SK-N-SH (cell line): Measurements from ENCODE around the gene SERTM2. TPM values are rescaled to one million over a fixed set of nuclear protein-coding genes. Genes with fewer than 3 reads are reported as not detected.
A peak's percentile ranks its signal among the peaks of the same experiment; 100 is the strongest.

Experiments used
- CTCF ChIA-PET: fragments of 300-600, 350-600 bp; formaldehyde crosslinking; extraction: SDS; loops from one replicate; lab custom pipeline; 2021; lab: Yijun Ruan, JAX
- POLR2A ChIA-PET: fragments of 350-600 bp; sonication (Branson Sonifier 250); formaldehyde crosslinking; extraction: SDS; loops from one replicate; lab custom pipeline; 2020; ENCODE audit warnings: antibody characterized with exemption, inconsistent platforms; lab: Yijun Ruan, JAX
- DNase-seq: peaks from one replicate; pipeline ENCODE4 v3.0.0; 2012
- H2AFZ ChIP-seq: fragments of 200-600 bp; sonication (generic); 2 replicates; pipeline ENCODE4 v1.8.1; 2016; ENCODE audit warnings: antibody characterized with exemption, mild to moderate bottlenecking, low read depth
- H3F3A ChIP-seq: fragments of 200-600 bp; sonication (generic); replicated peaks from 2 replicates; pipeline ENCODE3; 2016; ENCODE audit warnings: antibody characterized with exemption, mild to moderate bottlenecking; ENCODE audit not compliant: insufficient read depth
- H3K27ac ChIP-seq, 2 experiments: fragments of 200-500 bp in 1 of 2; fragments of 200-600 bp in 1 of 2; sonication (Bioruptor generic) in 1 of 2; sonication (generic), shearing (Covaris generic) in 1 of 2; 2 replicates each; pipeline versions ENCODE4 v1.5.1 to v1.6.1; 2014 to 2016; ENCODE audit warnings: low read depth in 2 of 2, inconsistent platforms in 1 of 2, low read length in 1 of 2, mild to moderate bottlenecking in 1 of 2, mixed read lengths in 1 of 2
- H3K27me3 ChIP-seq: fragments of 200-600 bp; sonication (generic), shearing (Covaris generic); 2 replicates; pipeline ENCODE4 v1.6.1; 2016; ENCODE audit warnings: mixed run types; ENCODE audit not compliant: insufficient read depth
- H3K36me3 ChIP-seq, 2 experiments: fragments of 200-500 bp in 1 of 2; fragments of 200-600 bp in 1 of 2; sonication (Bioruptor generic) in 1 of 2; sonication (generic) in 1 of 2; replicated peaks in 1 of 2; 2 replicates each; pipeline versions ENCODE3 to v1.5.1; 2014 to 2016; ENCODE audit warnings: low read length in 1 of 2, mild to moderate bottlenecking in 1 of 2; ENCODE audit not compliant: insufficient read depth in 2 of 2, control insufficient read depth in 1 of 2
- H3K4me1 ChIP-seq, 2 experiments: fragments of 200-500 bp in 1 of 2; fragments of 200-600 bp in 1 of 2; sonication (Bioruptor generic) in 1 of 2; sonication (generic), shearing (Covaris generic) in 1 of 2; 2 replicates each; pipeline versions ENCODE4 v1.5.1 to v1.6.1; 2014 to 2016; ENCODE audit warnings: low read depth in 1 of 2, low read length in 1 of 2, mixed run types in 1 of 2; ENCODE audit not compliant: insufficient read depth in 2 of 2, control insufficient read depth in 1 of 2
- H3K4me2 ChIP-seq: fragments of 200-600 bp; sonication (generic), shearing (Covaris generic); 2 replicates; pipeline ENCODE4 v1.6.1; 2017; ENCODE audit warnings: mixed run types
- H3K4me3 ChIP-seq, 2 experiments: fragments of 200-500 bp in 1 of 2; fragments of 200-600 bp in 1 of 2; sonication (Bioruptor generic) in 1 of 2; sonication (generic), shearing (Covaris generic) in 1 of 2; 2 replicates each; pipeline versions ENCODE4 v1.5.1 to v1.8.1; 2014 to 2016; ENCODE audit warnings: low read depth in 2 of 2, inconsistent platforms in 1 of 2, low read length in 1 of 2, mild to moderate bottlenecking in 1 of 2, mixed read lengths in 1 of 2, moderate library complexity in 1 of 2
- H3K79me2 ChIP-seq: fragments of 200-600 bp; sonication (generic); 2 replicates; pipeline ENCODE4 v1.8.1; 2017; ENCODE audit warnings: mild to moderate bottlenecking; ENCODE audit not compliant: insufficient read depth
- H3K9ac ChIP-seq: fragments of 200-600 bp; sonication (generic); 2 replicates; pipeline ENCODE4 v1.6.1; 2017; ENCODE audit warnings: mixed run types
- H3K9me2 ChIP-seq: fragments of 200-600 bp; sonication (generic); 2 replicates; pipeline ENCODE4 v1.6.1; 2017; ENCODE audit warnings: mixed run types
- H3K9me3 ChIP-seq: fragments of 200-600 bp; sonication (generic); 2 replicates; pipeline ENCODE4 v1.6.1; 2017; ENCODE audit warnings: mixed run types, mild to moderate bottlenecking, moderate library complexity
- H4K20me1 ChIP-seq: fragments of 200-600 bp; sonication (generic); 2 replicates; pipeline ENCODE4 v1.6.1; 2017; ENCODE audit warnings: mild to moderate bottlenecking, mixed run types; ENCODE audit not compliant: insufficient read depth
- CTCF ChIP-seq: fragments of 200-600 bp; sonication (generic); IDR thresholded peaks from 2 replicates; pipeline ENCODE4 v1.6.1; 2017; ENCODE audit warnings: antibody characterized with exemption, mild to moderate bottlenecking, moderate library complexity
- ELF1 ChIP-seq: IDR thresholded peaks from 2 replicates; pipeline ENCODE4 v1.4.0; 2012
- FOXM1 ChIP-seq: IDR thresholded peaks from 2 replicates; pipeline ENCODE4 v1.4.0; 2012; ENCODE audit warnings: low read depth, mild to moderate bottlenecking
- GATA2 ChIP-seq: sonication (generic); formaldehyde crosslinking; IDR thresholded peaks from 2 replicates; pipeline ENCODE4 v1.5.0; 2020; ENCODE audit warnings: mild to moderate bottlenecking, missing genetic modification reagents
- MAX ChIP-seq: IDR thresholded peaks from 2 replicates; pipeline ENCODE4 v1.4.0; 2012; ENCODE audit warnings: low read depth
- MEF2A ChIP-seq: IDR thresholded peaks from 2 replicates; pipeline ENCODE4 v1.4.0; 2012; ENCODE audit warnings: low read depth, borderline replicate concordance
- NRF1 ChIP-seq: IDR thresholded peaks from 2 replicates; pipeline ENCODE4 v1.6.1; 2012; ENCODE audit warnings: low read depth, mild to moderate bottlenecking, low read length
- PBX3 ChIP-seq: IDR thresholded peaks from 2 replicates; pipeline ENCODE4; 2012
- POLR2AphosphoS5 ChIP-seq: IDR thresholded peaks from 2 replicates; pipeline ENCODE4 v1.6.1; 2012; ENCODE audit warnings: low read depth, low read length
- RFX5 ChIP-seq: IDR thresholded peaks from 2 replicates; pipeline ENCODE4 v1.6.1; 2012; ENCODE audit warnings: mild to moderate bottlenecking, improper control_type of control experiment, low read length
- RXRA ChIP-seq: IDR thresholded peaks from 2 replicates; pipeline ENCODE4 v1.4.0; 2012; ENCODE audit warnings: low read depth, mild to moderate bottlenecking, borderline replicate concordance
- TAF1 ChIP-seq: IDR thresholded peaks from 2 replicates; pipeline ENCODE4 v1.6.1; 2012; ENCODE audit warnings: low read depth, mild to moderate bottlenecking, low read length, moderate library complexity, borderline replicate concordance
- TCF12 ChIP-seq: IDR thresholded peaks from 2 replicates; pipeline ENCODE4 v1.4.0; 2012
- TEAD4 ChIP-seq: IDR thresholded peaks from 2 replicates; pipeline ENCODE4 v1.4.0; 2012; ENCODE audit warnings: mild to moderate bottlenecking, borderline replicate concordance; ENCODE audit not compliant: insufficient read depth
- USF2 ChIP-seq: fragments of 150-350 bp; IDR thresholded peaks from 2 replicates; pipeline ENCODE4 v1.6.1; 2017; ENCODE audit warnings: antibody characterized with exemption, low read length, low read depth, borderline replicate concordance
- YY1 ChIP-seq: IDR thresholded peaks from 2 replicates; pipeline ENCODE4 v1.4.0; 2012; ENCODE audit warnings: low read depth, mild to moderate bottlenecking
- ZBTB33 ChIP-seq: IDR thresholded peaks from 2 replicates; pipeline ENCODE4 v1.4.0; 2012; ENCODE audit warnings: low read depth, borderline replicate concordance
- WGBS: methylation state at CpG from one replicate; pipeline ENCODE4 v1.1.6; 2017; ENCODE audit warnings: low lambda C conversion rate; 5-methylcytosine and 5-hydroxymethylcytosine counted together
- polyA plus RNA-seq, 3 experiments: library from polyadenylated mRNA; depleted of rRNA; stranded (reverse); fragments of >200 nt; gene quantifications; 2 replicates each; pipeline ENCODE4 v1.2.3, GENCODE V29; 2012

SERTM2 gene
- polyA plus RNA-seq, 1 of the 3 experiments (the other 2 are of a cell fraction) = 0.12 TPM

GRCh38 chrX:111520506-111520905 lies 9.1 kb downstream of the SERTM2 start:
- H3K79me2 ChIP-seq = no peaks in the 10 kb centered on the region
- no peaks in the 10 kb centered on the region for H3F3A ChIP-seq
- no peak overlapping the region for H3K4me2 ChIP-seq
- CTCF ChIA-PET = interaction anchor here (0.7 to 1.0 kb wide), 2 partner anchors 9 to 442 kb away, joined by 3 to 5 read pairs; partner anchors contain the start of gene SERTM2
- POLR2A ChIA-PET = interaction anchor here (0.9 kb wide), 1 partner anchor 160 kb away, joined by 3 read pairs; the partner anchor contains the start of gene ALG13
- H3K27me3 ChIP-seq = peaks cover 6% of the 10 kb centered on the region; the same call in 1 of the 2 replicates
- H4K20me1 ChIP-seq = no peaks in the 10 kb centered on the region
- no peaks in the 10 kb centered on the region for H3K9me3 ChIP-seq
- TF ChIP-seq MEF2A = no peak
- no peak for TF ChIP-seq RXRA
- TF ChIP-seq FOXM1 = no peak
- no peak for TF ChIP-seq ELF1
- no peak for TF ChIP-seq PBX3
- TF ChIP-seq USF2 = no peak
- no peak for TF ChIP-seq TAF1
- no peak for TF ChIP-seq MAX
- TF ChIP-seq ZBTB33 = no peak
- H3K27ac ChIP-seq = no peak overlapping the region; a peak in 1 of 4 replicates
- no peak for DNase-seq
- no peaks in the 10 kb centered on the region for H3K36me3 ChIP-seq
- no peak overlapping the region for H2AFZ ChIP-seq
- H3K9me2 ChIP-seq = no peaks in the 10 kb centered on the region
- no peak overlapping the region for H3K9ac ChIP-seq
- peaks cover 0 to 3% of the 10 kb centered on the region in 2 experiments; a peak in 2 of 4 replicates for H3K4me1 ChIP-seq
- H3K4me3 ChIP-seq = no peak overlapping the region

- ChIA-PET CTCF (no interaction called here), POLR2A (no interaction called here)
- H3K9me3 ChIP-seq = no peaks in the 10 kb centered on the region
- 8% methylated on average over 1 of the region's 1 CpG for WGBS
- H3K4me3 ChIP-seq = no peak overlapping the region
- H3K79me2 ChIP-seq = no peaks in the 10 kb centered on the region
- H3K9ac ChIP-seq = no peak overlapping the region
- no peaks in the 10 kb centered on the region for H3K9me2 ChIP-seq
- TF ChIP-seq YY1 = no peak
- TF ChIP-seq GATA2 (CRISPR knock-in tag) = no peak
- TF ChIP-seq ZBTB33 = no peak
- TF ChIP-seq USF2 = no peak
- no peak for TF ChIP-seq TCF12
- no peak for TF ChIP-seq FOXM1
- TF ChIP-seq NRF1 = no peak
- no peak for TF ChIP-seq RFX5
- no peak for TF ChIP-seq TEAD4
- no peak for TF ChIP-seq CTCF
- TF ChIP-seq ELF1 = no peak
- TF ChIP-seq POLR2AphosphoS5 = no peak
- peaks cover 6% of the 10 kb centered on the region; the same call in 1 of the 2 replicates for H3K27me3 ChIP-seq
- H2AFZ ChIP-seq = no peak overlapping the region
- no peak overlapping the region for H3K4me2 ChIP-seq
- DNase-seq = no peak
- no peaks in the 10 kb centered on the region for H3K36me3 ChIP-seq
- H3K4me1 ChIP-seq = peaks cover 0 to 3% of the 10 kb centered on the region in 2 experiments; a peak in 2 of 4 replicates
- no peaks in the 10 kb centered on the region for H4K20me1 ChIP-seq
- peak overlapping the region in 1 of 2 experiments; percentile 48; a peak in 1 of 4 replicates for H3K27ac ChIP-seq
- H3F3A ChIP-seq = no peaks in the 10 kb centered on the region
Observed at GRCh38 chrX:111521169-111521568, 9.7 kb downstream of the SERTM2 start.
